Bone marrow (tissue), 2 donors: ENCODE results near the gene GARNL3.

ENCODE experiments used
- DNase-seq, 2 donors: peaks; one replicate each; lab custom pipeline; 2025; lab: John Stamatoyannopoulos, UW

The GARNL3 gene

GRCh38 chr9:127347831-127348776, 83.5 kb downstream of the GARNL3 start:
- DNase-seq = no peak

DNA sequence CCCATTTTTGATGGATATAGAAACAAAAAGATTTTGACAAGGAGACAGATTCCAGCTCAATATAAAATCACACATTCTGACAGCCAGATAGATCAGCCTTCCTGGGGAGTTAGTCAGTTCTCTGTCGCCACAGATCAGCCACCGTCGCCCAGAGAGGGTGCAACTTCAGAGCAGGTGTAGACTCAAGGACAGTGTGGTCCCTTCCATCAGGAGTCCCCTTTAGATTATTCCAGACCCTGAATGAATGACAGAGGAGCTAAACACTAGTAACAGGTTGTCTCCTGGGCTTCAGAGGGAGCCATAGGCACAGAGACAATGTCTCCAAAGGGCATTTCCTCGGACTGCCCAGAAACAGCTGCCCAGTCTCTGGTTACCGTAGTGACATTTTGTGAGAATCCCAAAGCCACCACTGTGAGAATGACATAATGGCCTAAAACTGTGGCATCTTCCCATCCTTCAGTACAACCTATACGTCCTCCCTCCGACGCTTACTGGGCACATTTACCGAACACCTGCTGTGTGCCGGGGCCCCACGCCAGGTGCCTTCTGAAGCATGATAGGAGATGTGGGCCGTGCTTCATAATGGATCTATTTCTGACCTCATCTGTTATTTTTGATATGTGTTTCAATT, 85.0 kb downstream of the GARNL3 start:
- DNase-seq = no peak

- DNase-seq = no peak
Observed at GRCh38 chr9:127351182-127352166, 86.9 kb downstream of the GARNL3 start.

- no peak for DNase-seq
Observed at GRCh38 chr9:127353882-127354281, 89.3 kb downstream of the GARNL3 start.

GRCh38 chr9:127356906-127357305, 92.3 kb downstream of the GARNL3 start:
- no peak for DNase-seq

GRCh38 chr9:127358023-127358535, 93.5 kb downstream of the GARNL3 start:
- no peak for DNase-seq

GRCh38 chr9:127358770-127359169, 94.2 kb downstream of the GARNL3 start:
- DNase-seq = no peak

- DNase-seq = no peak
Observed at GRCh38 chr9:127360250-127360649, 95.7 kb downstream of the GARNL3 start.

- no peak for DNase-seq
Observed at GRCh38 chr9:127360829-127361228, 96.3 kb downstream of the GARNL3 start.

GRCh38 chr9:127361561-127361960, 97.0 kb downstream of the GARNL3 start:
- peak in 1 of 2 donors; percentile 33 for DNase-seq

DNA sequence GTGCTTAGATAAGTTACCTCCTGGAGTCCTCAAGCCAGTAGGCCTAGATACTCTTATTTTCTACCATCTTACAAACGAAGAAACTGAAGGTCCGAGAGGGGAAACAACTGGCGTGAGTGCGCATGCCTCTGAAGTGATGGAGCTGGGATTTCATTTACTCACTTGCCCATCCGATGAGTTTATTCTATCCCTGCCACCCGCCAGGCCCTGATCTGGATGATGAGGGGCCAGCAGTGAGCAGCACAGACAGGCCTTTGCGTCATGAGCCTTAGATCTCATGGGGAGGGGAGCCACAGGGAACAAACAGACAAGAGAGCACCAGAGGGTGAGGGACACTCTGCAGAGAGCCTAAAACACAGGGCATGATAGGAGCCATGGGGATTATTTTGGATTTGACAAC, 98.3 kb downstream of the GARNL3 start:
- DNase-seq = no peak

DNA sequence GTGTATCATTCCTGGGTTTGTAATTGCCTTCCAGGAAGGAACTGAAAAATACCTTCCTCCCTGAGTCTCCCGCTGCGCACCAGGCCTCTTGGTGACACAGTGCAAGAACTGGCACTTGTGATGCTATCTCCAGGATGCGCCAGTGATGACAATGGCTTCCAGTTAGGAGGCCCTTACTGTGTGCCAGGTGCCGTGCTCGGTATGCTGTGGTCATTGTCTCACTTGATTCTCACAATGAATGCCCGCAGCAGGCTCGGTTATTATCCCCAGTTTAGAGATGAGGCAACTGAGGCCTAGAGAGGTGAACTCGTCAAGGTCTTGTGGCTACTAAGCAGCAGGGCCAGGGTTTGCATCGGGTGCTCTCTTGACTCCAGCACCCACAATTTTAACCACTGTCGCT, 100.9 kb downstream of the GARNL3 start:
- no peak for DNase-seq

DNA sequence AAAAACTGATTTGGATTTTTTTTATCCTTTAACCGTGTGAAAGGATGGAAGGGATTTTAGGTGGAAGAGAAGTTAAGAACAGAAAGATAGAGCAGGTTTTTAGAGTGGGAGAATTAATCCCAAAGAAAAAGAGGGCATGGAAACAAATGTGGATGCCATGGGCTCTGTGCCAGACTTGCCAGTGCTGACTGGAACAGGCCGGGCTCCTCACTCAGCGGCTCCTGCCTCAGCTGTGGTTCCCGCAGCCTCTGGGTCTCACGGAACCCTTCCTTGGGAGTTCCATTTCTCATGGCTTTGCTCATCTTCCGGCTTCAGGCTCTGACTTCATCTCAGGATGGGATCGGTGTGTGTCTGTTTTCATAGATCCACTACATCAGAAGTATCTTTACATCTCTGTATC, 102.0 kb downstream of the GARNL3 start:
- DNase-seq = no peak

DNA sequence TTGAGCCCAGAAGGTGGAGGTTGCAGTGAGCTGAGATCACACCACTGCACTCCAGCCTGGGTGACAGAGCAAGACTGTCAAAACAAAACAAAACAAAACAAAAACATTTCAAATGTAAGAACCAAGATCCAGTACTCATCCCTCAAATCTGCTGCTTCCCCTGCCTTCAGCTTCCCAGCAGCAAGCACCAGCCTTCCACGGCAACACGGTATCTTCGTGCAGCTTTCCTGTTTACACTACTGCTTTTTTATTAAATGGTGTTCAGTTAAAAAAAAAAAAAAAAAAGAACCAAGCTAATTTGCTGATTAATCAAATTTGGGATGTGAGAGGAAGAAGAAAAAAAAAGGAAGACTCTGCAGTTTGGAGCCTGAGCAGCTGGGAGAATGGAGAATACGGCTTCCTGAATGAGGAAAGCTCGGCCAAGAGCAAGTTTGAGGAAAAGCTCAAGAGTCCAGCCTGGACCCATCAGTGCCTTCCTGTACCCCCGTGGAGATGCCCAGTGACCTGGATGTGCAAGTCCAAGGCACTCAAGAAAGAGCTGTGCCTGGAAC, 104.4 kb downstream of the GARNL3 start:
- DNase-seq = no peak

- DNase-seq = no peak
Observed at GRCh38 chr9:127369428-127369827, 104.9 kb downstream of the GARNL3 start.

GRCh38 chr9:127370147-127370579, 105.6 kb downstream of the GARNL3 start:
- no peak for DNase-seq

DNA sequence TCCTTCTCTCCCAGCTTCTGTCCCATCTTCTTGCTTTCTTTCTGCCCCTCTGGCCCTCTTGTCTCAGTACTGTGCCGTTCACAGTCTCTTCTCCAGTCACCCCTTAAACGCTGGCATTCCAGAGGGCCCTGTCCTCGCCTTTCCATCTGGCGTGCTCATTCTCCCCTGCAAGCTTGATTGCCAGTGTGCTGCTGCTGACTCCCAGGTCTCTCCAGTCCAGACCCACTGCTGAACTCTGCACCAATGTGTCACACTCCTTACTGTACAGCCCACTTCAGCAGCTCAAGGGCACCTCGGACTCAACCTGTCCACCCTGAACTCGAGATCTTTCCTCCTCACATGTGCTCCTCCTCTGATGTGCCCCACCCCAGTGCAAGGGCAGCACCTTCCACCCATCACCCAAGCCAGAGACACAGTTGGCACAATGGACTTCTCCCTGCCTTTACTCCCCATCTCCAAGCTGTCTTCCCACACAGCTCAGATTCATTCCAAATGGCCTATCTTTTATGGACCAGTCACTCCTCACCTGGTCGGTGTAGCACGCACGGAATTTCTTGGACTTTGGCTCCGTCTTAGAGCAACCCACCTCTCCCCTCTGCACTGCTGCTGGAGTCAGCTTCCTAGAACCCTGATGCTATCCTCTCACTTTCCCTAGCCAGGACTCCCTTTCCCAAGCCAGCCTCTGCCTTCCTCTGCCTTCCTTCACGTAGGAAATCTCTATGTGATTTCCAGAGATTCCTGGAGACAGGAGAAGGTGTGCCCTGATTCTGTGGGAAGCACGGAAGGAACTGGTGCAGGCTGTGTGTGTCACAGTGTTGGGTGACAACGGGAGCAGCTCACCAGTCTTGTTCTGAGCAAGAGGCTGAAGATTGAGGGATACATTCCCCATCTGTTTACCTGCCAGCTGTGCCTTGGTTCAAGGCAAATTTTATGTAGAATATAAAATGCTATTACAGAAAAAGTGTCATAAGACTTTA, 106.4 kb downstream of the GARNL3 start:
- DNase-seq = no peak

- DNase-seq = no peak
Observed at GRCh38 chr9:127380479-127380878, 115.9 kb downstream of the GARNL3 start.

GRCh38 chr9:127382541-127382940, 118.0 kb downstream of the GARNL3 start:
- DNase-seq = no peak

DNA sequence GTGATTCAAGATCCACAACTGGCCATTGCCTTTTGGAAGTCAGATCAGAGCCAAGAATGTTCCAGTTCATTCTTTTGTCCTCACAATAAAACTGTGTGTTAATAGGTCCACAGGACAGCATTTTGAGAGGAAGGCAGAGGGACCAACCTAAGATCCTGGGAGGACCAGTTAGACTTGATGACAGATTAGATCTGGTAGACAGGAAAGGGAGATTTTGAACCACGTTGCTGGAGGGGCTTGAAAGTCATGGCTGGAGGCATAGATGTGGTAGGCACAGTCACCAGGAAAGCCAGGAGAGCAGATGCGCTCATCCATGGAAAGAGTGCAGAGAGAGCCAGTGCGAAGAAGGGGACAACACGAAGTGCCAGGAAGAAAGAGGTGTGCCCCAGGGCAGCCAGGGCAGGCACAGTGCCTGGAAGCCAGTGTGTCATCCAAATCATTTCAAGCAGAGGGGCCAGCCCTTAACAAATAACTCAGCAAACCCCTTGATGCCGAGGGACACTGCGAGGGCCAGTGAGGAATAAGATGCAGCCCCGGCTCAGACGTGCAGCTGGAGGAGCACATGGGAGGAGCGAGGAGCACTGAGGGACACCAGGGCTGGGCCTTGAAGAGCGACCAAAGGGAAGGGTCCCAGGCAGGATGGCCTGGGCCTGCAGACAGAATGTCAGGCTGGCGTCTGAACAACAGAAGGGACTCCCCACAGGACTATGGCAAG, 119.6 kb downstream of the GARNL3 start:
- DNase-seq = no peak
